HEK293T (cell line): ENCODE measurements around the gene SDHB.

ENCODE experiments used
- CTCF ChIA-PET: fragments of 350-600 bp; formaldehyde crosslinking; extraction: SDS; loops from one replicate; lab custom pipeline; 2021; ENCODE audit warnings: antibody characterized with exemption, inconsistent platforms; lab: Yijun Ruan, JAX
- POLR2A ChIA-PET: fragments of 350-600 bp; formaldehyde crosslinking; extraction: SDS; loops from one replicate; lab custom pipeline; 2020; ENCODE audit warnings: antibody characterized with exemption, inconsistent platforms; lab: Yijun Ruan, JAX
- DNase-seq: peaks from one replicate; pipeline ENCODE4 v3.0.0; 2012; ENCODE audit warnings: mixed read lengths; ENCODE audit errors: extremely low spot score
- ARNT ChIP-seq: fragments of 450-650 bp; IDR thresholded peaks from 2 replicates; pipeline ENCODE4 v1.6.1; 2017; ENCODE audit warnings: mild to moderate bottlenecking
- BHLHE40 ChIP-seq: fragments of 450-650 bp; IDR thresholded peaks from 2 replicates; pipeline ENCODE4 v1.6.1; 2016; ENCODE audit warnings: mild to moderate bottlenecking, moderate library complexity, borderline replicate concordance
- CTBP1 ChIP-seq: fragments of 450-650 bp; IDR thresholded peaks from 2 replicates; pipeline ENCODE4 v1.6.1; 2016; ENCODE audit warnings: borderline replicate concordance
- ELF4 ChIP-seq: fragments of 450-650 bp; IDR thresholded peaks from 2 replicates; pipeline ENCODE4 v1.6.1; 2017; ENCODE audit warnings: antibody characterized with exemption
- FOXA1 ChIP-seq: fragments of 450-650 bp; IDR thresholded peaks from 2 replicates; pipeline ENCODE4 v1.6.1; 2016; ENCODE audit warnings: mild to moderate bottlenecking
- FOXK2 ChIP-seq: fragments of 450-650 bp; IDR thresholded peaks from 2 replicates; pipeline ENCODE4 v1.6.1; 2016; ENCODE audit warnings: mild to moderate bottlenecking
- FOXM1 ChIP-seq: fragments of 450-650 bp; IDR thresholded peaks from 2 replicates; pipeline ENCODE4 v1.6.1; 2017; ENCODE audit warnings: mild to moderate bottlenecking, borderline replicate concordance
- HDGF ChIP-seq: fragments of 450-650 bp; IDR thresholded peaks from 2 replicates; pipeline ENCODE4 v1.6.1; 2017; ENCODE audit warnings: antibody characterized with exemption, borderline replicate concordance
- L3MBTL2 ChIP-seq: fragments of 450-650 bp; conservative IDR thresholded peaks from 2 replicates; pipeline ENCODE4 v1.6.1; 2016; ENCODE audit warnings: mild to moderate bottlenecking
- LEF1 ChIP-seq: fragments of 450-650 bp; IDR thresholded peaks from 2 replicates; pipeline ENCODE4 v1.6.1; 2017; ENCODE audit warnings: mild to moderate bottlenecking, borderline replicate concordance
- NFRKB ChIP-seq: fragments of 450-650 bp; IDR thresholded peaks from 2 replicates; pipeline ENCODE4 v1.6.1; 2016; ENCODE audit warnings: mild to moderate bottlenecking, moderate library complexity
- SP1 ChIP-seq: fragments of 450-650 bp; IDR thresholded peaks from 2 replicates; pipeline ENCODE4 v1.6.1; 2017
- SUZ12 ChIP-seq: fragments of 450-650 bp; IDR thresholded peaks from 2 replicates; pipeline ENCODE4 v1.6.1; 2016; ENCODE audit warnings: mild to moderate bottlenecking
- TARDBP ChIP-seq: fragments of 450-650 bp; IDR thresholded peaks from 2 replicates; pipeline ENCODE4 v1.6.1; 2016
- ZNF384 ChIP-seq: fragments of 450-650 bp; IDR thresholded peaks from 2 replicates; pipeline ENCODE4 v1.6.1; 2016
- TF ChIP-seq, protein P1 (sequence below): fragments of 450-650 bp; IDR thresholded peaks from 2 replicates; pipeline ENCODE4 v1.6.1; 2016

Gene SDHB

DNA sequence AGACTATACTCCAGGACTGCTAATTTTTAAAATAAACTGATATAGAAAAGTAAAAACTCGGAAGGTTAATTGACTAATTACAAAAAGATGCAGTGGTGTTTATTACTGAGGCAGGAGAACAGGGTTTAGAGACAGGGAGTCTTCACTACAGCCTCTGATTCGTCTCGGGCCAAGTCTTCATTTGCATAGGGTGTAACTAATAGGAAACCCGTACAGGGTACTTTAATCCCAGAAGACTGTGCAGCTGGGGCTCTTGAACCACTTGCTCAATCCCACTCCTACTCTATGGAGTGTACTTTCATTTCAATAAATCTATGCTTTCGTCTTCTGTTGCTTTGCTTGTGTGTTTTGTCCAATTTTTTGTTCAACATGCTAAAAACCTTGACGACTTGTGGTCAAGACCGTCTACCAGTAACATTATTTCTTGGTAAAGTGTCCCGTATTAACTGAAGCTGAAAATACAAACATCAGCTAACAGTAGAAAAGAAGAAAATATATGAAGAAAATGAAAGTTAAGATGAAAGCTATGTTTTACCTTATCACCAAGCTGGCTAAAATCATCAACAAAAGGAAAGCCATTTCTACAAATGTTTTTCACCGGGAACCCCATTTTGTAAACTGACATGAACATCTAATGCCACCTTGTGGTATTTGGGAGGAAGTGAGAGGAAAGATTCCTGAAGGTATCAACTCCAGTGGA is 8.0 kb downstream of the SDHB start:
- peak; percentile 48 for DNase-seq
- TF ChIP-seq NFRKB (no peak), LEF1 (no peak), SP1 (no peak), ARNT (no peak), HDGF (no peak), L3MBTL2 (no peak), ELF4 (no peak), FOXK2 (no peak), FOXA1 (no peak), CTBP1 (no peak), TARDBP (no peak), ZNF384 (no peak), FOXM1 (no peak), SUZ12 (no peak), BHLHE40 (no peak)
- TF ChIP-seq, protein P1, sequence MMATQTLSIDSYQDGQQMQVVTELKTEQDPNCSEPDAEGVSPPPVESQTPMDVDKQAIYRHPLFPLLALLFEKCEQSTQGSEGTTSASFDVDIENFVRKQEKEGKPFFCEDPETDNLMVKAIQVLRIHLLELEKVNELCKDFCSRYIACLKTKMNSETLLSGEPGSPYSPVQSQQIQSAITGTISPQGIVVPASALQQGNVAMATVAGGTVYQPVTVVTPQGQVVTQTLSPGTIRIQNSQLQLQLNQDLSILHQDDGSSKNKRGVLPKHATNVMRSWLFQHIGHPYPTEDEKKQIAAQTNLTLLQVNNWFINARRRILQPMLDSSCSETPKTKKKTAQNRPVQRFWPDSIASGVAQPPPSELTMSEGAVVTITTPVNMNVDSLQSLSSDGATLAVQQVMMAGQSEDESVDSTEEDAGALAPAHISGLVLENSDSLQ: no peak
- ChIA-PET POLR2A (interaction anchor here (0.8 kb wide), 1 partner anchor 405 kb away, joined by 6 read pairs; no protein-coding TSS in a partner anchor), CTCF (interaction anchor here (0.7 to 1.4 kb wide), 4 partner anchors 71 to 94 kb away, joined by 3 to 9 read pairs (median 8); no protein-coding TSS in a partner anchor)

DNA sequence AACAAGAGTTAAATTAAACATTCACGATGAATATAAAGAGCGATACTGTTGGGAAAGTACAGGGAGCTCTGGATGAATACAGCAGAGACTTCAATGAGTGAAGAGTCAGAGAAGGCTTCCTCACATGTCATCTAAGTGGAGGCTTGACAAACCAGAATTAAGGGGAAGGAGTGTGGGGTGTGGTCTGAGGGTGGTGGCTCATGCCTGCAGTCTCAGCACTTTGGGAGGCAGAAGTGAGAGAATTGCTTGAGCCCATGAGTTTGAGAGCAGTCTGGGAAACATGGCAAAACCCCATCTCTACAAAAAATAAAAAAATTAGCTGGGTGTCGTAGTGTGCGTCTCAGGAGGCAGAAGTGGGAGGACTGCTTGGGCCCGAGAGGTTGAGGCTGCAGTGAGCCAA is 8.7 kb downstream of the SDHB start:
- DNase-seq: no peak
- POLR2A ChIA-PET: no interaction called here
- TF ChIP-seq SP1 (no peak), FOXA1 (no peak), HDGF (no peak), TARDBP (no peak), CTBP1 (no peak), ARNT (no peak), L3MBTL2 (no peak), FOXK2 (no peak), SUZ12 (no peak), FOXM1 (no peak)
- CTCF ChIA-PET: no interaction called here

DNA sequence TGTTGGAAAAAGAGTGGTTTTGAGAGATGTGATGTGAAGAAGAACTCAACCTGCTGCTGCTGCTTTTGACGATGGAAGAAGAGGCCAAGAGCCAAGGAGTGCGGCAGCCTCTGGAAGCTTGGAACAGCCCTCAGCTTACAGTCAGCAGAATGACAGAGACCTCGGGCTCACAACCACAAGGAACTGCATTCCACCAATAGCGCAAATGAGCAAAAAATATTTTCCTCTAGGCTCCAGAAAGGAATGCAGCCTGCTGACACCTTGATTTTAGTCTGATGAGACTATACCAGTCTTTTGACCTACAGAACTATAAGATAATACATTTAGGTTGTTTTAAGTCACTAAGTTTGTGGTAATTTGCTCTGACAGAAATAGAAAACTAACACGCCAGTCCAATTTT is 10.2 kb downstream of the SDHB start:
- no peak for TF ChIP-seq FOXK2
- no peak for TF ChIP-seq FOXA1
- TF ChIP-seq SUZ12: no peak
- TF ChIP-seq L3MBTL2: no peak
- TF ChIP-seq, protein P1: no peak
- TF ChIP-seq FOXM1: no peak
- no peak for TF ChIP-seq TARDBP
- TF ChIP-seq BHLHE40: no peak
- no peak for TF ChIP-seq HDGF
- no peak for TF ChIP-seq NFRKB
- no peak for TF ChIP-seq ARNT
- TF ChIP-seq ZNF384: no peak
- ChIA-PET CTCF (no interaction called here), POLR2A (no interaction called here)

DNA sequence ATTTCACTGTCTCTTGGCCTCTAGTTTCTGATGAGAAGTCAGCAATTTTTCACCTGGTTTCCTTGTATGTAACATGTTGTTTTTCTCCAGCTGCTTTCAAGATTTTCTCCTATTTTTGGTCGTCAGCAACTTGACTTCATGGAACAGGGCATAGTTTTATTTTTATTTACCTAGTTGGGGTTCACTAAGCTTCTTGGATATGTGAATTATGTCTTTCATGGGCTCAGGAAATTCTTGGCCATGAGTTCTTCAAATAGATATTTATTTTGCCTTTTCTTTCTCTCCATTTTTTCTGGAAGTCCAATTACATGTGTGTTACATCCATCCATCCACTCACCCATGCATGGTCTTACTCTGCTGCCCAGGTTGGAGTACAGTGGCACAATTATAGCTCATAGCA is 13.7 kb downstream of the SDHB start:
- POLR2A ChIA-PET: no interaction called here
- no peak for DNase-seq
- CTCF ChIA-PET: no interaction called here
- no peak for TF ChIP-seq TARDBP
- TF ChIP-seq CTBP1: no peak
- no peak for TF ChIP-seq BHLHE40
- no peak for TF ChIP-seq ARNT
- no peak for TF ChIP-seq ELF4
- TF ChIP-seq FOXA1: no peak
- TF ChIP-seq LEF1: no peak
- TF ChIP-seq HDGF: no peak
- no peak for TF ChIP-seq L3MBTL2
- no peak for TF ChIP-seq SUZ12
- no peak for TF ChIP-seq FOXK2
- TF ChIP-seq FOXM1: no peak

More for the DNA sequence above, 10.2 kb downstream of the SDHB start:
- no peak for DNase-seq

DNA sequence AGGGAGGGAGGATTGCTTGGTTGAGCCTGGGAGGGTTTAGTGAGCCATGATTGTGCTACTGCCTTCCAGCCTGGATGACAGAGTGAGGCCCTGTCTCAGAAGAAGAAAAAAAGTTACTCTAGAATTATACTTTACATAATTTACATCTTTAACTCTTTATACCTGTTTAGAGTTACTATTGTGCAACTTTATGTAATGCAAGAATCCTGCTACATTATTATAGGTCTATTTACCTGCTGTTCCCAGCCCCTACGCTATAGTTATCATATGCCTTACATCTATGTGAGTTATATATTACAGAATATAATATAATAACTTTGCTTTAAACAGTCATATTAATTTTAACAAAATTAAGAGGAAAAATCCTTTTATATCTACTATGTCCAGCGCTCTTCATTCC is 14.3 kb downstream of the SDHB start:
- DNase-seq: no peak
- CTCF ChIA-PET: no interaction called here
- POLR2A ChIA-PET: no interaction called here
- TF ChIP-seq L3MBTL2 (no peak), LEF1 (no peak), ARNT (no peak), BHLHE40 (no peak), SP1 (no peak), FOXK2 (no peak), FOXM1 (no peak)
- TF ChIP-seq, protein P1: no peak

DNA sequence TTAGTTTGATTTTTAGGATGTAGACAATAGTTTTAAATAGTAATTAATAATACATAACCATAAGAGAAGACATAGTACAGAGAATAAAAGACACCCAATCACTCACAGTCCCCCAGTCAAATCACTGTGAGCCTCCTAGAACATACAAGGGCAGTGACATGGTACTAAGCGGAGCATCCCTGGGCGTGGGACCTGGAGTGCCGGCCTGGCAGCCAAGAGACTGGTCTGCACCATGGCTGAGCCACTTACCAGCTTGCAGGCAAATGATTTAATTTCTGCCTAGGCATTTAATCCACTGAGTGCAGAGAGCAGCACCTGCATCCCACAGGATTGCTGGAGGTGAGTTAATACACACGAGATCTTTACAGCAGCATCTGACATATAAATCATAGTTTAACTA is 20.4 kb downstream of the SDHB start:
- DNase-seq: no peak
- TF ChIP-seq FOXM1 (no peak), ARNT (no peak), CTBP1 (no peak), L3MBTL2 (no peak), TARDBP (no peak), ELF4 (no peak), BHLHE40 (no peak), FOXA1 (no peak), NFRKB (no peak), ZNF384 (no peak), HDGF (no peak), SP1 (no peak), FOXK2 (no peak), SUZ12 (no peak), LEF1 (no peak)
- TF ChIP-seq, protein P1: no peak
- CTCF ChIA-PET: no interaction called here
- POLR2A ChIA-PET: no interaction called here
